Measurements from ENCODE around the gene BRD2. TPM values are rescaled to one million over a fixed set of nuclear protein-coding genes. Genes with fewer than 3 reads are reported as not detected.

The BRD2 gene
- total and polyA plus RNA-seq, 2 of the 4 experiments (the other 2 are of a cell fraction): 99.5 to 144 TPM

GRCh38 chr6:32952817-32953739 is 15.3 kb upstream of the BRD2 start, which contains the start of gene HLA-DMA:
HLA-DMA (minus strand) TSS chr6:32953097; CDS start chr6:32953036, 61 bp downstream.
- Histone ChIP-seq H3K36me3 (ENCODE audit: control insufficient read depth, insufficient read depth, low read length) (no peaks in the 10 kb centered on the region), H2BK20ac (ENCODE audit: low read depth, low read length) (no peak within 1 kb of the TSS), H3K27ac (ENCODE audit: insufficient read depth, low read length) (peak within 1 kb of the TSS; percentile 8; the same call in 1 of the 2 replicates), H3K4me2 (ENCODE audit: low read depth, low read length) (peak within 1 kb of the TSS; percentile 42), H4K8ac (ENCODE audit: low read depth in 2 of 2, low read length in 2 of 2) (peak within 1 kb of the TSS in 1 of 2 experiments; percentile 53; a peak in 2 of 4 replicates), H3K56ac (ENCODE audit: extremely low read depth, insufficient read depth, low read length) (no peak within 1 kb of the TSS), H3K9ac (ENCODE audit: low read depth, low read length) (no peak within 1 kb of the TSS), H3K4ac (ENCODE audit: low read depth, low read length) (no peak within 1 kb of the TSS), H3K23ac (ENCODE audit: low read depth, low read length) (no peak within 1 kb of the TSS), H3K18ac (ENCODE audit: low read depth, low read length) (no peak within 1 kb of the TSS), H4K91ac (ENCODE audit: insufficient read depth, low read depth, low read length) (peak within 1 kb of the TSS; percentile 27; the same call in 1 of the 2 replicates), H3K4me3 (ENCODE audit: insufficient read depth, low read depth, low read length) (no peak within 1 kb of the TSS), H2AK9ac (replicated peaks; ENCODE audit: low read depth, low read length, poor library complexity) (no peak within 1 kb of the TSS), H3K27me3 (ENCODE audit: control insufficient read depth, insufficient read depth, low read length) (no peaks in the 10 kb centered on the region), H4K20me1 (ENCODE audit: insufficient read depth, low read length) (no peaks in the 10 kb centered on the region), H2AK5ac (ENCODE audit: low read depth, low read length) (peak within 1 kb of the TSS; percentile 32; the same call in 1 of the 2 replicates), H4K5ac (ENCODE audit: low read depth, low read length) (peak within 1 kb of the TSS; percentile 32), H3K9me1 (ENCODE audit: insufficient read depth, low read length) (peaks cover 4% of the 10 kb centered on the region; the same call in 1 of the 2 replicates), H2AFZ (replicated peaks; ENCODE audit: low read length, poor library complexity) (peak within 1 kb of the TSS; percentile 45), H3K79me1 (ENCODE audit: low read depth in 1 of 2, low read length in 2 of 2) (0 out of 4 replicates have a peak, but pooled peaks cover 0 to 3% of the 10 kb centered on the region in 2 experiments), H3K9me3 (ENCODE audit: control insufficient read depth, insufficient read depth, low read length) (no peaks in the 10 kb centered on the region), H2BK120ac (ENCODE audit: low read depth, low read length) (no peak within 1 kb of the TSS), H2BK15ac (ENCODE audit: low read depth, low read length) (peak within 1 kb of the TSS; percentile 9; the same call in 2 of the 3 replicates), H3K4me1 (ENCODE audit: control insufficient read depth, insufficient read depth, low read length) (peaks cover 3% of the 10 kb centered on the region; the same call in 1 of the 2 replicates), H2BK5ac (ENCODE audit: low read depth, low read length, poor library complexity, severe bottlenecking) (peak within 1 kb of the TSS; percentile 2), H3K14ac (replicated peaks; ENCODE audit: low read depth, low read length) (peak within 1 kb of the TSS; percentile 16; the same call in 1 of the 2 replicates)
- CTCF ChIA-PET: interaction anchor here (0.6 to 2.6 kb wide), 16 partner anchors 9 to 657 kb away, joined by 3 to 22 read pairs (median 4); partner anchors contain the start of genes BRD2 and HLA-DMB
- WGBS, 2 experiments (ENCODE audit: extremely low coverage in 2 of 2, insufficient read length in 1 of 2): 72% methylated on average over 6 of the region's 10 CpGs; no CpG with 5 or more reads in 1 of the 2 experiments
- DNase-seq: peak; percentile 96
- dilution Hi-C loops (cut with HindIII; ENCODE audit: low sequenced_read_pairs, unreplicated experiment) (no loop called here), intact Hi-C loops (cut with micrococcal nuclease) (loop anchor here (1.0 kb wide), 5 partner anchors 16 to 115 kb away; partner anchors contain the start of gene TAP2), in situ Hi-C loops (cut with MboI; ENCODE audit: low sequenced_read_pairs) (loop anchor here (25.0 kb wide), 1 partner anchor 766 kb away; the partner anchor contains the start of genes AGER, AGPAT1, GPSM3 and PBX2)
- peak; percentile 99 for ATAC-seq (ENCODE audit: low read depth)
- no TSS peak for BruUV-seq (replicated peaks)
- POLR2A ChIA-PET (ENCODE audit: unreplicated experiment): interaction anchor here (0.6 to 2.6 kb wide), 4 partner anchors 18 to 255 kb away, joined by 3 to 15 read pairs (median 4); no protein-coding TSS in a partner anchor
- no peak for TF ChIP-seq MAFK (IDR thresholded peaks at IDR 0.05; ENCODE audit: low read depth, low read length)
- no peak for TF ChIP-seq CHD1 (IDR thresholded peaks at IDR 0.05; ENCODE audit: low read depth, low read length)
- peak; percentile 100 for TF ChIP-seq RFX5 (IDR thresholded peaks at IDR 0.05; ENCODE audit: low read depth, low read length)
- no peak for TF ChIP-seq USF2 (IDR thresholded peaks at IDR 0.05; ENCODE audit: low read depth, low read length)
- peak; percentile 75 for TF ChIP-seq CTCF (conservative IDR thresholded peaks at IDR 0.05; ENCODE audit: low read depth, low read length)
- 0 out of 2 replicates have a peak, but pooled peaks have one; percentile 22 for TF ChIP-seq MXI1 (IDR thresholded peaks at IDR 0.05; ENCODE audit: borderline replicate concordance, low read depth, low read length)
- TF ChIP-seq FOS (IDR thresholded peaks at IDR 0.05; ENCODE audit: low read depth, low read length): no peak
- no peak for TF ChIP-seq ELK1 (IDR thresholded peaks at IDR 0.05; ENCODE audit: borderline replicate concordance, low read depth, low read length)
- TF ChIP-seq RCOR1 (IDR thresholded peaks at IDR 0.05; ENCODE audit: insufficient replicate concordance, low read length): no peak
- TF ChIP-seq NFE2L2 (IDR thresholded peaks at IDR 0.05; ENCODE audit: low read depth, low read length): no peak
- no peak for TF ChIP-seq CEBPB (IDR thresholded peaks at IDR 0.05; ENCODE audit: low read depth, low read length)
